Dendritic cell treated with granulocyte-macrophage colony-stimulating factor and Interleukin-4, amounts not matched to agents 40 ng/mL and 50 ng/mL, for 4 days (primary cell): ENCODE results near the gene TEN1.

Source experiments
- H3K27ac Mint-ChIP-seq: one replicate; pipeline ENCODE4 v1.8.0; 2022; ENCODE audit warnings: mild to moderate bottlenecking, mixed read lengths
- H3K27me3 Mint-ChIP-seq: one replicate; pipeline ENCODE4 v1.8.0; 2022; ENCODE audit warnings: mild to moderate bottlenecking, mixed read lengths
- H3K36me3 Mint-ChIP-seq: one replicate; pipeline ENCODE4 v1.8.0; 2022; ENCODE audit warnings: low read depth, mixed read lengths
- H3K4me1 Mint-ChIP-seq: one replicate; pipeline ENCODE4 v1.8.0; 2022; ENCODE audit warnings: low read depth, mixed read lengths
- H3K4me3 Mint-ChIP-seq: one replicate; pipeline ENCODE4 v1.8.0; 2022; ENCODE audit warnings: mild to moderate bottlenecking, moderate library complexity, mixed read lengths
- H3K9me3 Mint-ChIP-seq: one replicate; pipeline ENCODE4 v1.8.0; 2022; ENCODE audit warnings: mixed read lengths
- intact Hi-C: fragments of 100-400 bp; cut with micrococcal nuclease; formaldehyde crosslinking; loops from one replicate; pipeline ENCODE4 v1.15.0; 2022

Gene TEN1

GRCh38 chr17:76007131-76007849 lies 28.2 kb downstream of the TEN1 start:
- Mint-ChIP-seq H3K36me3 (peaks cover 36% of the 10 kb centered on the region), H3K4me1 (peaks cover 6% of the 10 kb centered on the region)
- intact Hi-C loops = no loop called here

DNA sequence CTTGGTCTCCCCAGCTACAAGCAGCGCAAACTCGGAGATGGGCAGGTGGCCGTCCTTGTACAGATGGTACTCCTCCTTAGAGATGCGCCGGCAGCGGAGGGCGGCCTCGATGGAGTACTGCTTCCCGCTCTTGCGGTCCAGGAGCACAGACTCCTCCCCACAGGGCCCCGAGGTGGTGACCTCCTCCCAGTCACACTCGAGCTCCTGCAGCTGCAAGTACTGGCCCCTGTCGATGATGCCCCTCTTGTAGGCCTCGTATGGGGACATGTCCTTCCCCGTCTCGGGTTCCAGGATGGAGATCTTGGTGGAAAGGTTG lies 28.8 kb downstream of the TEN1 start:
- no peaks in the 10 kb centered on the region for H3K27me3 Mint-ChIP-seq
- H3K36me3 Mint-ChIP-seq = peaks cover 31% of the 10 kb centered on the region
- intact Hi-C loops = no loop called here
- no peaks in the 10 kb centered on the region for H3K9me3 Mint-ChIP-seq
- H3K4me3 Mint-ChIP-seq = no peak overlapping the region
- no peak overlapping the region for H3K27ac Mint-ChIP-seq
- peaks cover 6% of the 10 kb centered on the region for H3K4me1 Mint-ChIP-seq

More at GRCh38 chr17:76007131-76007849, 28.2 kb downstream of the TEN1 start:
- no peaks in the 10 kb centered on the region for H3K27me3 Mint-ChIP-seq
- H3K4me3 Mint-ChIP-seq = no peak overlapping the region
- H3K27ac Mint-ChIP-seq = no peak overlapping the region
- H3K9me3 Mint-ChIP-seq = no peaks in the 10 kb centered on the region

DNA sequence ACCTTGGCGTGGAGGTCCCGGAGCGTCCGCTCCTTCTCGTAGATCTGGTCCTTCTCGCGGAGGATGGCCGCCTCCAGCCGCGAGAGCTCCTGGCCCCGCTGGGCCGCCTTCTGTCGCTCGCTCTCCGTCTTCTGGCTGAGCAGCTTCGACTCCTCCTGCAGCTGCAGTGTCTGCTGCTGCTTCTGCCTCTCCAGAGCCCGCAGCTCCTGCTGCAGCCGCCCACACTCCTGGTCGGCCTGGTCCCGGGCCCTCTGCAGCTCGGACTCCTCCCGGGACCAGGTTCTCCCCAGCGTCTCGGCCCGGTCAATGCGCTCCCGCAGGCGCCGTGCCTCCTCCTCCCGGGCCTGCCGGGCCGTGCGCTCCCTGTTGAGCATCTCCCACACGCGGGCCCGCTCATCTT lies 29.2 kb downstream of the TEN1 start:
- H3K36me3 Mint-ChIP-seq = peaks cover 27% of the 10 kb centered on the region
- H3K4me1 Mint-ChIP-seq = peaks cover 6% of the 10 kb centered on the region
- H3K4me3 Mint-ChIP-seq = no peak overlapping the region
- no peak overlapping the region for H3K27ac Mint-ChIP-seq
- intact Hi-C loops = no loop called here
- no peaks in the 10 kb centered on the region for H3K9me3 Mint-ChIP-seq
- H3K27me3 Mint-ChIP-seq = no peaks in the 10 kb centered on the region

DNA sequence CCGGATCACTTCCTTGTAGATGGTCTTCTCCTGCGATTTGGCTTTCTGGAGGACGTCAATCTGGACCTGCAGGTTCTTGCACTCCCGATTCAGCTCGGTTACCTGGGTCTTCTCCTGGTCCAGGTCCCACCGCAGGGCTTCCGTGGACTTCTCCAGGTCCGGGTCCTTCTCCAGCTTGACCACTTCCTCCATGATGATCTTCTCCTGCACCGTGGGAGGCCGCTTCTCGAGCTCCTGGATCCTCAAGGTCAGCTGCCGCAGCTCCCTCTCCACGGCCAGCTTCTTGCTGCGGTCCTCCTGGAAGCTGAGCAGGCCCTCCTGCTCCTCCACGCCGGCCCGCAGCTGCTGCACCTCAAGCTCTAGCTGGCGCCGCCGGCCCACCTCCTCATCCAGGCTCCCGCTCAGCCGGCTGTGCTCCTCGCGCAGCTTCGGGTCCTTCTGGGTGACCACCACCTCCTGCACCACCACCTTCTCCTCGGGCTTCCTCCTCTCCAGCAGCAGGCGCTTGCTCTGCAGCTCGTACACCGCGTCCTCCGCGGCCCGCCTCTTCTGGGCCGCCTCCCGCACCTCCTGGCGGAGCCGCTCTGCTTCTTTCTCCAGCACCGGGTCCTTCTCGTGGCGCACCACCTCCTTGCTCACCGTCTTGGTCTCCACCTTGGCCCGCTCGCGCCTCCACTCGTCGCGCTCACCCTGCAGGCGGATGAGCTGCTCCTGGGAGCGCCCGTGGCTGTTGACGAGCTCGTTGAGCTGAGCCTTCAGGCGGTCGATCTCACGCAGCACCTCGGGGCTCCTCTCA lies 29.8 kb downstream of the TEN1 start:
- no peaks in the 10 kb centered on the region for H3K9me3 Mint-ChIP-seq
- H3K4me3 Mint-ChIP-seq = no peak overlapping the region
- peaks cover 6% of the 10 kb centered on the region for H3K4me1 Mint-ChIP-seq
- intact Hi-C loops = no loop called here
- H3K36me3 Mint-ChIP-seq = peaks cover 21% of the 10 kb centered on the region
- H3K27ac Mint-ChIP-seq = no peak overlapping the region
- H3K27me3 Mint-ChIP-seq = peaks cover 4% of the 10 kb centered on the region

GRCh38 chr17:76009447-76009846 lies 30.4 kb downstream of the TEN1 start:
- no peak overlapping the region for H3K27ac Mint-ChIP-seq
- no peak overlapping the region for H3K4me3 Mint-ChIP-seq
- peaks cover 6% of the 10 kb centered on the region for H3K4me1 Mint-ChIP-seq
- intact Hi-C loops = no loop called here
- H3K36me3 Mint-ChIP-seq = peaks cover 15% of the 10 kb centered on the region
- H3K27me3 Mint-ChIP-seq = peaks cover 7% of the 10 kb centered on the region
- no peaks in the 10 kb centered on the region for H3K9me3 Mint-ChIP-seq

- peaks cover 5% of the 10 kb centered on the region for H3K4me1 Mint-ChIP-seq
- no peak overlapping the region for H3K4me3 Mint-ChIP-seq
- intact Hi-C loops = loop anchor here (5.0 kb wide), 1 partner anchor 287 kb away; no protein-coding TSS in a partner anchor
- no peak overlapping the region for H3K27ac Mint-ChIP-seq
- no peaks in the 10 kb centered on the region for H3K9me3 Mint-ChIP-seq
- H3K36me3 Mint-ChIP-seq = peaks cover 8% of the 10 kb centered on the region
- H3K27me3 Mint-ChIP-seq = peaks cover 8% of the 10 kb centered on the region
These were observed 31.1 kb downstream of the TEN1 start for GRCh38 chr17:76009969-76010661.

DNA sequence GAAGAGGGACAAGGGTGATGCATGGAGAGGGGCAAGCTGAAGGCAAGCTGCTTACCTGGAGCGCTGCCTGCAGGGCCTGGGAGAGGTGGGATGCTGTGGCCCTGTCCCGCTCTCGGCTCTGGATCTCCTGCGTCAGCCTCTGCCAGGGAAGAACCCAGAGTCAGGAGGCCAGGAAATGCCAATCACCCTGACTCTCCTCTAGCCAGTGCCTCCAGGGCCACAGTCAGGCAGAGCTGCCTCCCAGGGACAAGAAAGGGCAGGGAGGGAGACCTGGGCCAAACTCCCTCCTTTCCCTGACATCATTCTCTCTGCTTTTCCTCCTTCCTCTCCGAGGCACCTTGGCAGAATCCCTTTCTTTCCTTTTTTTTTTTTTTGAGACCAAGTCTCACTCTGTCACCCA lies 32.9 kb downstream of the TEN1 start:
- H3K27me3 Mint-ChIP-seq = peaks cover 12% of the 10 kb centered on the region
- no peak overlapping the region for H3K4me3 Mint-ChIP-seq
- no peak overlapping the region for H3K27ac Mint-ChIP-seq
- intact Hi-C loops = loop anchor here (5.0 kb wide), 1 partner anchor 285 kb away; no protein-coding TSS in a partner anchor
- no peaks in the 10 kb centered on the region for H3K4me1 Mint-ChIP-seq
- no peaks in the 10 kb centered on the region for H3K9me3 Mint-ChIP-seq
- H3K36me3 Mint-ChIP-seq = no peaks in the 10 kb centered on the region

DNA sequence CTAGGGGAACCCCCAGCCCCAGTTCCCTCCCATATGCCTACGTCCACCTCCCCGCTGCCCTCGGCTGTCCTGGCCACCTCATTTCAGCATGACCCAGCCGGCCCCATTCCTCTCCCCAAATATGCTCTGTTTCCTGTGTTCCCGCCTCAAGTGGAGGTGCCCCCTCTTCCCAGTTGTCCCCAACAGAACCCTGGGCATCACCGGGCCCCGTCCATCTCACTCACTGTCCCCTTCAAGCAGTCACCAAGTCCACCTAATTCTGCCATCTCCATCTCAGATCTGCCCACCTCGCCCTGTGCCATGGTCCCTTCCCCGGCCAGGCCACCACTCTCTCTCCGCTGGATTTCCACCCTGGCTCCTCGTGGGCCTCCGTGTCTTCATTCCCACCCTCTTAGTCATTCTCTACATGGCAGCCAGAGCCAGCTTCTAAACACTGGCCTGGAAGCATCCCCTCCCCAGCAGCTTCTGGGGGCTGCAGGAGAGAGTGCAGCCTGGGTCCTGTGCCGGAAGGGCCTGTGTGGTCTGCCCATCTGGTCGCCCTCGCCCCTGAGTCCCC lies 34.4 kb downstream of the TEN1 start:
- Mint-ChIP-seq H3K27me3 (peaks cover 12% of the 10 kb centered on the region), H3K27ac (no peak overlapping the region), H3K4me1 (no peaks in the 10 kb centered on the region), H3K9me3 (no peaks in the 10 kb centered on the region), H3K36me3 (no peaks in the 10 kb centered on the region), H3K4me3 (no peak overlapping the region)
- intact Hi-C loops = loop anchor here (5.0 kb wide), 1 partner anchor 284 kb away; no protein-coding TSS in a partner anchor

- intact Hi-C loops = loop anchor here (5.0 kb wide), 1 partner anchor 283 kb away; no protein-coding TSS in a partner anchor
- no peaks in the 10 kb centered on the region for H3K4me1 Mint-ChIP-seq
- H3K9me3 Mint-ChIP-seq = no peaks in the 10 kb centered on the region
- no peak overlapping the region for H3K27ac Mint-ChIP-seq
- peaks cover 12% of the 10 kb centered on the region for H3K27me3 Mint-ChIP-seq
- no peaks in the 10 kb centered on the region for H3K36me3 Mint-ChIP-seq
- no peak overlapping the region for H3K4me3 Mint-ChIP-seq
These were observed 35.3 kb downstream of the TEN1 start for GRCh38 chr17:76014100-76014924.

- no peaks in the 10 kb centered on the region for H3K36me3 Mint-ChIP-seq
- H3K27ac Mint-ChIP-seq = no peak overlapping the region
- H3K4me3 Mint-ChIP-seq = no peak overlapping the region
- intact Hi-C loops = loop anchor here (5.0 kb wide), 1 partner anchor 282 kb away; no protein-coding TSS in a partner anchor
- no peaks in the 10 kb centered on the region for H3K9me3 Mint-ChIP-seq
- peaks cover 16% of the 10 kb centered on the region for H3K27me3 Mint-ChIP-seq
- H3K4me1 Mint-ChIP-seq = no peaks in the 10 kb centered on the region
These were observed 35.9 kb downstream of the TEN1 start for GRCh38 chr17:76014925-76015261.

GRCh38 chr17:76017481-76018339 lies 38.7 kb downstream of the TEN1 start:
- Mint-ChIP-seq H3K27ac (no peak overlapping the region), H3K4me1 (no peaks in the 10 kb centered on the region), H3K4me3 (no peak overlapping the region), H3K9me3 (no peaks in the 10 kb centered on the region), H3K36me3 (no peaks in the 10 kb centered on the region), H3K27me3 (peaks cover 31% of the 10 kb centered on the region)
- intact Hi-C loops = no loop called here

DNA sequence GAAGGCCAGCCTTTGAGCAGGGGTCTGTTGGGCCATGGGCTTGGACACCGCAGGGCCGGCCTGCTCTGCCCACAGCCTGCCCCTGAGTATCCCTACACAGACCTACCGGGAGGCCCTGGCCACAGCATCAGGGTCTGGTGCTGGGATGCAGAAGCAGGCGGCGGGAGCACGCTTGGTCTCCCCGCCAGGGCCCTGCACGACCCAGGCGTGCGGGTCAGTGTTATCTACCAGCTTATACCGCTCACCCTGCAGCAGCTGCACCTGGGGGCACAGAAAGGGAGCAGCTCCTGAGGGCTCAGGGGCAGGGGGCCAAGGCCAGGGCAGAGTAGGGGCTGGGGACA lies 39.3 kb downstream of the TEN1 start:
- Mint-ChIP-seq H3K4me1 (no peaks in the 10 kb centered on the region), H3K9me3 (no peaks in the 10 kb centered on the region), H3K36me3 (no peaks in the 10 kb centered on the region), H3K4me3 (no peak overlapping the region), H3K27me3 (peaks cover 37% of the 10 kb centered on the region), H3K27ac (no peak overlapping the region)
- intact Hi-C loops = no loop called here

DNA sequence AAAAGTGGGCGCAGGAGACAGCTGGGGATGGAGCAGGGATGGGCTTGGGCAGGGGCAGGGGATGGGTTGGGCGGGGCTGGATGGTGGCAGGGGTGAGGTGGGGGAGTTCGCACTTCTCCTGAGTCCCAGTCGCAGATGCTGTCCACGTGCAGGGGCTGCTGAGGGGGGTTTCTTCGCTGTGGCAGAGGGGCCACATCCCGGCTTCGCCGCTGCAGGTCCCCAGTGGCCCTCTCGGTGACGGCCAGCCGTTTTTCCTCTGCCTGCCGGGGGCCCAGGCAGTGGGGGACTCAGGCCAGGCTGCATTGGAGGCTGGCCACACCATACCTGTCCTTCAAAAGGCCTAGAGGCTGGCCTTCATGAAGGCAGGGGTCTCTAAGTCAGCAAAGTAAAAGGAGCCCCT lies 39.8 kb downstream of the TEN1 start:
- H3K4me3 Mint-ChIP-seq = no peak overlapping the region
- H3K9me3 Mint-ChIP-seq = no peaks in the 10 kb centered on the region
- no peaks in the 10 kb centered on the region for H3K36me3 Mint-ChIP-seq
- no peaks in the 10 kb centered on the region for H3K4me1 Mint-ChIP-seq
- H3K27me3 Mint-ChIP-seq = peaks cover 33% of the 10 kb centered on the region
- H3K27ac Mint-ChIP-seq = no peak overlapping the region
- intact Hi-C loops = no loop called here
